Upper lobe of right lung (tissue), 1 donor: Measurements from ENCODE around the gene CRYL1. TPM values are rescaled to one million over a fixed set of nuclear protein-coding genes. Genes with fewer than 3 reads are reported as not detected.

ENCODE experiments used
- ATAC-seq: fragments of 200-7000 bp; cut with Tn5 transposase; one replicate; pipeline ENCODE4 v1.9.1; 2020; ENCODE audit warnings: mild to moderate bottlenecking, moderate library complexity
- DNase-seq: peaks from one replicate; pipeline ENCODE4 v3.0.0-alpha.2; 2020
- H3K27ac ChIP-seq: fragments of 200-600 bp; one replicate; pipeline ENCODE4 v1.8.0; 2022
- H3K27me3 ChIP-seq: fragments of 200-600 bp; one replicate; pipeline ENCODE4 v1.8.0; 2022; ENCODE audit warnings: mild to moderate bottlenecking
- H3K36me3 ChIP-seq: fragments of 200-600 bp; one replicate; pipeline ENCODE4 v1.8.0; 2022
- H3K4me1 ChIP-seq: fragments of 200-600 bp; one replicate; pipeline ENCODE4 v1.8.0; 2022
- H3K4me3 ChIP-seq: fragments of 200-600 bp; one replicate; pipeline ENCODE4 v1.8.0; 2022; ENCODE audit warnings: mild to moderate bottlenecking
- H3K9me3 ChIP-seq: fragments of 200-600 bp; one replicate; pipeline ENCODE4 v1.8.0; 2022
- intact Hi-C: fragments of 100-400 bp; cut with DNase I; formaldehyde crosslinking; loops from one replicate; pipeline ENCODE4 v1.11.0; 2022
- total RNA-seq: library from RNA; stranded (reverse); fragmentation: NEBNext Ultra II Directional; extraction: Animal tissue kit (Norgen Biotek cat#: 25700); gene quantifications from one replicate; pipeline ENCODE4 v1.2.1, GENCODE V29; 2021
- TF ChIP-seq, protein P1 (sequence below): fragments of 200-600 bp; IDR thresholded peaks from one replicate; pipeline ENCODE4 v1.8.0; 2022; ENCODE audit warnings: antibody characterized with exemption
- donor health status: DM: no; HTN: yes; CAD: no; lungs with severe emphysema.

CRYL1 gene
- total RNA-seq, 1 donor from 2014 or later = 28.5 TPM

- ATAC-seq = peak; percentile 63
These were observed 18.7 kb upstream of the CRYL1 start for GRCh38 chr13:20544201-20544923.

DNA sequence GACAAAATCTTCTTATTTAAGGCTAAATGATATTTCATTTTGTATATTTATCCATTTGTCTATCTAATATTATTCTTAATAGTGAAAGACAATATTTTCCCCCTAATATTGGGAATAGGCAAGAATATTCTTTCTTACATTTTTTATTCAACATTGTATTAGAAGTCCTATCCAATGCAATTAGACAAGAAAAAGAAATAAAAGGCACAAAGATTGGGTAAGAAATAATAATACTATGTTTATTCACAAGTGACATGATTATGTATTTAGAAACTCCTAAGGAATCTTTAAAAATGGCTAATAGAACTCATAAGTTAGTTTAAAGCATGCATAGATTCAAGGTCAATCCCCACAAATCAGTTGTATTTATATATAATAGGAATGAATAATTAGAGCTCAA, 11.3 kb upstream of the CRYL1 start:
- intact Hi-C loops = no loop called here
- ATAC-seq = no peak
- H3K36me3 ChIP-seq = no peaks in the 10 kb centered on the region

More at GRCh38 chr13:20544201-20544923, 18.7 kb upstream of the CRYL1 start:
- Histone ChIP-seq H3K27ac (no peak overlapping the region), H3K27me3 (no peaks in the 10 kb centered on the region), H3K4me3 (no peak overlapping the region), H3K9me3 (no peaks in the 10 kb centered on the region), H3K4me1 (no peaks in the 10 kb centered on the region), H3K36me3 (no peaks in the 10 kb centered on the region)
- intact Hi-C loops = no loop called here
- TF ChIP-seq, protein P1, sequence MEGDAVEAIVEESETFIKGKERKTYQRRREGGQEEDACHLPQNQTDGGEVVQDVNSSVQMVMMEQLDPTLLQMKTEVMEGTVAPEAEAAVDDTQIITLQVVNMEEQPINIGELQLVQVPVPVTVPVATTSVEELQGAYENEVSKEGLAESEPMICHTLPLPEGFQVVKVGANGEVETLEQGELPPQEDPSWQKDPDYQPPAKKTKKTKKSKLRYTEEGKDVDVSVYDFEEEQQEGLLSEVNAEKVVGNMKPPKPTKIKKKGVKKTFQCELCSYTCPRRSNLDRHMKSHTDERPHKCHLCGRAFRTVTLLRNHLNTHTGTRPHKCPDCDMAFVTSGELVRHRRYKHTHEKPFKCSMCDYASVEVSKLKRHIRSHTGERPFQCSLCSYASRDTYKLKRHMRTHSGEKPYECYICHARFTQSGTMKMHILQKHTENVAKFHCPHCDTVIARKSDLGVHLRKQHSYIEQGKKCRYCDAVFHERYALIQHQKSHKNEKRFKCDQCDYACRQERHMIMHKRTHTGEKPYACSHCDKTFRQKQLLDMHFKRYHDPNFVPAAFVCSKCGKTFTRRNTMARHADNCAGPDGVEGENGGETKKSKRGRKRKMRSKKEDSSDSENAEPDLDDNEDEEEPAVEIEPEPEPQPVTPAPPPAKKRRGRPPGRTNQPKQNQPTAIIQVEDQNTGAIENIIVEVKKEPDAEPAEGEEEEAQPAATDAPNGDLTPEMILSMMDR = no peak
- no peak for DNase-seq

DNA sequence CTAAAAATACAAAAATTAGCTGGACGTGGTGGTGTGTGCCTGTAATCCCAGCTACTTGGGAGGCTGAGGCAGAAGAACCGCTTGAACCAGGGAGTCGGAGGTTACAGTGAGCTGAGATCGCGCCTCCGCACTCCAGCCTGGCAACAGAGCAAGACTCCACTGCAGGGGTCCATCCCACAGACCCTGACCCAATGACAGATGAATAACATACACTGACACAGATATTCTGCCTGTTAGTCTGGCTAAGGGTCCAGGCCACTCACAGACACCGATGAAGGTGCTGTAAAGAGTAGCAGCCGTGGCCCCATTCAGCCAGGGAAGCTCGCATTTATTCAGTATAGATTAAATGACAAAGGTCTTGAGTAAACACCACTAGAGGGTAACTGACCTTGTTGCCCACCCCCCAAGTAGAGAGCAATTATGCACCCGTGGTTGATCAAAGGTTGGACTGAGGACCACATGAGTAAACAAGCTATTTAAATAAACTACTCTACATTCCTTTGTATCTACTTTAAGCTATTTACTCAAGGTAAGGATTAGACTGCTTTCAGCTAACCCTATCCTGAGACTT, 8.5 kb upstream of the CRYL1 start:
- no peak for ATAC-seq
- Histone ChIP-seq H3K4me3 (no peak overlapping the region), H3K27ac (no peak overlapping the region), H3K4me1 (no peaks in the 10 kb centered on the region), H3K9me3 (peaks cover 7% of the 10 kb centered on the region), H3K36me3 (no peaks in the 10 kb centered on the region), H3K27me3 (no peaks in the 10 kb centered on the region)
- DNase-seq = no peak
- intact Hi-C loops = no loop called here
- TF ChIP-seq, protein P1 = no peak

More for the DNA sequence above, 11.3 kb upstream of the CRYL1 start:
- H3K9me3 ChIP-seq = peaks cover 7% of the 10 kb centered on the region
- no peaks in the 10 kb centered on the region for H3K27me3 ChIP-seq
- no peak for DNase-seq
- H3K27ac ChIP-seq = no peak overlapping the region
- no peaks in the 10 kb centered on the region for H3K4me1 ChIP-seq
- TF ChIP-seq, protein P1 = no peak
- no peak overlapping the region for H3K4me3 ChIP-seq

GRCh38 chr13:20528452-20528851, 2.8 kb upstream of the CRYL1 start:
- H3K9me3 ChIP-seq = no peaks in the 10 kb centered on the region
- no peak overlapping the region for H3K4me3 ChIP-seq
- intact Hi-C loops = no loop called here
- H3K36me3 ChIP-seq = no peaks in the 10 kb centered on the region
- TF ChIP-seq, protein P1 = no peak
- H3K27ac ChIP-seq = no peak overlapping the region
- DNase-seq (no peak), ATAC-seq (no peak)
- peaks cover 8% of the 10 kb centered on the region for H3K4me1 ChIP-seq
- no peaks in the 10 kb centered on the region for H3K27me3 ChIP-seq

DNA sequence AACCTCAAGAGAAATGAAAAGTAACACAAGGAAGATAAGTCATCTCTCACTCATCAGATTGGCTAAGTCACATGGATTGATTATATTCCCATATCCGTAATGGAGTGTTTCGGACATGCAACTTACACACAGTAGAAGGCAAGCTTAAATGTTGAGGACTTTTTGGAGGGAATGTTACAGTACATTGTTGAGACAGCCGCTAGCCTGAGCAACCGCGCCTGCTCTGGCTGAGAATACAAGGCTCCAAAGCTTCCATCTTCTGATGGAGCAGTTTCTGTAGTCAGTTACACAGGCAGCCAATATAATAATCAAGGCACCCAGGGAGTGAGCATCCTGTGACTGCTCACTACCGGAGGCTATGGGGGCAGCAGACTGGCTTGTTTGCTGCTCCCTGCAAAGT, 1.0 kb upstream of the CRYL1 start:
- no peaks in the 10 kb centered on the region for H3K27me3 ChIP-seq
- peaks cover 8% of the 10 kb centered on the region for H3K4me1 ChIP-seq
- intact Hi-C loops = no loop called here
- peak overlapping the region; percentile 86 for H3K4me3 ChIP-seq
- H3K9me3 ChIP-seq = no peaks in the 10 kb centered on the region
- peak overlapping the region; percentile 91 for H3K27ac ChIP-seq
- TF ChIP-seq, protein P1 = no peak
- DNase-seq (no peak), ATAC-seq (no peak)
- H3K36me3 ChIP-seq = no peaks in the 10 kb centered on the region
